HEK293 (cell line): ENCODE results near the gene BSCL2.
A peak's percentile ranks its signal among the peaks of the same experiment; 100 is the strongest.

ENCODE experiments used
- CTCF ChIA-PET: fragments of 350-600 bp; formaldehyde crosslinking; extraction: SDS; loops from one replicate; lab custom pipeline; 2021; ENCODE audit warnings: antibody characterized with exemption; lab: Yijun Ruan, JAX
- POLR2A ChIA-PET: fragments of 300-600 bp; formaldehyde crosslinking; extraction: SDS; loops from one replicate; lab custom pipeline; 2020; ENCODE audit warnings: antibody characterized with exemption, inconsistent platforms; lab: Yijun Ruan, JAX
- H3K27ac ChIP-seq: fragments of 200-500 bp; sonication (Bioruptor generic); 2 replicates; pipeline ENCODE4 v1.5.1; 2014; ENCODE audit warnings: low read depth, low read length, control low read depth, inconsistent platforms; ENCODE audit errors: extremely low read depth
- H3K36me3 ChIP-seq, 2 experiments: fragments of 200-500 bp in 1 of 2; sonication (Bioruptor generic) in 1 of 2; 1 replicate in 1 of 2; 2 replicates in 1 of 2; pipeline ENCODE4 v1.5.1; 2014 to 2017; ENCODE audit warnings: inconsistent platforms in 2 of 2, low read length in 2 of 2; ENCODE audit not compliant: control insufficient read depth in 2 of 2, insufficient read depth in 1 of 2
- H3K4me1 ChIP-seq: fragments of 200-500 bp; sonication (Bioruptor generic); 2 replicates; pipeline ENCODE4 v1.5.1; 2014; ENCODE audit warnings: mild to moderate bottlenecking, low read length, inconsistent platforms; ENCODE audit not compliant: control insufficient read depth, insufficient read depth
- H3K4me3 ChIP-seq: 2 replicates; pipeline ENCODE4 v1.5.1; 2011; ENCODE audit warnings: low read depth, mild to moderate bottlenecking, control low read depth, low read length, moderate library complexity
- H3K9me3 ChIP-seq: fragments of 200-500 bp; sonication (Bioruptor generic); 2 replicates; pipeline ENCODE4 v1.5.1; 2014; ENCODE audit warnings: low read depth, low read length, inconsistent platforms; ENCODE audit not compliant: control insufficient read depth, insufficient read depth
- GLIS2 ChIP-seq: fragments of 450-650 bp; formaldehyde crosslinking; IDR thresholded peaks from 2 replicates; pipeline ENCODE4 v1.5.1; 2016; ENCODE audit warnings: missing biosample characterization, missing genetic modification characterization
- HOXC10 ChIP-seq: sonication (generic); formaldehyde crosslinking; IDR thresholded peaks from 2 replicates; pipeline ENCODE4 v1.8.1; 2023; ENCODE audit warnings: mild to moderate bottlenecking, missing genetic modification reagents
- PRDM4 ChIP-seq: fragments of 450-650 bp; formaldehyde crosslinking; IDR thresholded peaks from 2 replicates; pipeline ENCODE4 v1.5.1; 2017; ENCODE audit warnings: missing biosample characterization, missing genetic modification characterization
- PRDM6 ChIP-seq: fragments of 450-650 bp; formaldehyde crosslinking; IDR thresholded peaks from 2 replicates; pipeline ENCODE4 v1.5.1; 2017; ENCODE audit warnings: missing biosample characterization, missing genetic modification characterization
- SP2 ChIP-seq: fragments of 450-650 bp; formaldehyde crosslinking; IDR thresholded peaks from 2 replicates; pipeline ENCODE4 v1.5.1; 2016; ENCODE audit warnings: missing biosample characterization, missing genetic modification characterization
- TRIM28 ChIP-seq: IDR thresholded peaks from 2 replicates; pipeline ENCODE4 v1.6.1; 2011; ENCODE audit warnings: low read length, control low read depth, borderline replicate concordance
- YY1 ChIP-seq: fragments of 450-650 bp; formaldehyde crosslinking; IDR thresholded peaks from 2 replicates; pipeline ENCODE4 v1.5.1; 2018; ENCODE audit warnings: missing biosample characterization, missing genetic modification characterization
- ZBTB17 ChIP-seq: fragments of 450-650 bp; formaldehyde crosslinking; IDR thresholded peaks from 2 replicates; pipeline ENCODE4 v1.5.1; 2016; ENCODE audit warnings: missing biosample characterization, missing genetic modification characterization
- ZNF174 ChIP-seq: fragments of 450-650 bp; formaldehyde crosslinking; IDR thresholded peaks from 2 replicates; pipeline ENCODE4 v1.5.0; 2017; ENCODE audit warnings: missing biosample characterization, mild to moderate bottlenecking, missing genetic modification characterization
- ZNF354C ChIP-seq: fragments of 450-650 bp; formaldehyde crosslinking; IDR thresholded peaks from 2 replicates; pipeline ENCODE4 v1.5.1; 2016; ENCODE audit warnings: missing biosample characterization, missing genetic modification characterization, low read depth, borderline replicate concordance
- ZNF423 ChIP-seq: fragments of 450-650 bp; formaldehyde crosslinking; IDR thresholded peaks from 2 replicates; pipeline ENCODE4 v1.5.1; 2016; ENCODE audit warnings: missing biosample characterization, missing genetic modification characterization
- ZNF501 ChIP-seq: fragments of 450-650 bp; formaldehyde crosslinking; IDR thresholded peaks from 2 replicates; pipeline ENCODE4 v1.5.1; 2016; ENCODE audit warnings: missing biosample characterization, missing genetic modification characterization
- ZNF561 ChIP-seq: fragments of 450-650 bp; IDR thresholded peaks from 2 replicates; pipeline ENCODE4 v1.5.1; 2018; ENCODE audit warnings: missing biosample characterization, missing genetic modification characterization, borderline replicate concordance
- ZNF610 ChIP-seq: fragments of 450-650 bp; formaldehyde crosslinking; IDR thresholded peaks from 2 replicates; pipeline ENCODE4 v1.5.1; 2016; ENCODE audit warnings: missing biosample characterization, missing genetic modification characterization, borderline replicate concordance
- ZNF660 ChIP-seq: fragments of 450-650 bp; IDR thresholded peaks from 2 replicates; pipeline ENCODE4 v1.5.1; 2018; ENCODE audit warnings: missing biosample characterization, mild to moderate bottlenecking, missing genetic modification characterization
- ZNF747 ChIP-seq: fragments of 450-650 bp; formaldehyde crosslinking; IDR thresholded peaks from 2 replicates; pipeline ENCODE4 v1.5.1; 2016; ENCODE audit warnings: missing biosample characterization, missing genetic modification characterization
- ZNF785 ChIP-seq: fragments of 450-650 bp; formaldehyde crosslinking; IDR thresholded peaks from 2 replicates; pipeline ENCODE4 v1.5.1; 2016; ENCODE audit warnings: missing biosample characterization, missing genetic modification characterization
- ZSCAN30 ChIP-seq: fragments of 450-650 bp; IDR thresholded peaks from 2 replicates; pipeline ENCODE4 v1.5.1; 2018; ENCODE audit warnings: missing biosample characterization, mild to moderate bottlenecking, missing genetic modification characterization, moderate library complexity
- TF ChIP-seq, protein P1 (sequence below): fragments of 450-650 bp; formaldehyde crosslinking; IDR thresholded peaks from 2 replicates; pipeline ENCODE4 v1.5.1; 2016; ENCODE audit warnings: missing biosample characterization, missing genetic modification characterization
- TF ChIP-seq, protein P2 (sequence below): fragments of 450-650 bp; formaldehyde crosslinking; IDR thresholded peaks from 2 replicates; pipeline ENCODE4 v1.5.1; 2016; ENCODE audit warnings: missing biosample characterization, missing genetic modification characterization
- TF ChIP-seq, protein P3 (sequence below): fragments of 450-650 bp; formaldehyde crosslinking; IDR thresholded peaks from 2 replicates; pipeline ENCODE4 v1.5.1; 2016; ENCODE audit warnings: missing biosample characterization, missing genetic modification characterization, borderline replicate concordance

BSCL2 gene

GRCh38 chr11:62671608-62672389 is 35.4 kb downstream of the BSCL2 start, which contains the start of the genes LBHD1 and UQCC3:
TSS of gene LBHD1 (minus strand) at chr11:62672267. CDS start at chr11:62670031, 2,236 bp downstream.
TSS of gene UQCC3 (plus strand) at chr11:62671673. CDS start at chr11:62671746, 73 bp downstream.
- CTCF ChIA-PET: interaction anchor here (0.6 to 2.4 kb wide), 7 partner anchors 9 to 1658 kb away, joined by 3 to 8 read pairs (median 3); partner anchors contain the start of gene TRMT112
- Histone ChIP-seq H3K27ac (peak within 1 kb of the TSS; percentile 65), H3K4me1 (no peaks in the 10 kb centered on the region), H3K9me3 (no peaks in the 10 kb centered on the region), H3K36me3 (peaks cover 3 to 46% of the 10 kb centered on the region in 2 experiments; a peak in 2 of 3 replicates), H3K4me3 (peak within 1 kb of the TSS; percentile 84)
- POLR2A ChIA-PET: interaction anchor here (0.6 to 7.2 kb wide), 44 partner anchors 8 to 216 kb away, joined by 3 to 72 read pairs (median 7); partner anchors contain the start of genes AHNAK, B3GAT3, BSCL2 and C11orf98
- TF ChIP-seq HOXC10 (CRISPR knock-in tag) (peak; percentile 28; the same call in 1 of the 2 replicates), GLIS2 (tag by site-specific recombination) (peak; percentile 84), ZNF561 (tag by site-specific recombination) (peak; percentile 46; the same call in 1 of the 2 replicates), ZSCAN30 (peak; percentile 58; the same call in 1 of the 2 replicates), ZNF423 (peak; percentile 30; the same call in 1 of the 2 replicates), ZNF174 (tag by site-specific recombination) (no peak), SP2 (tag by site-specific recombination) (peak; percentile 61), ZNF501 (tag by site-specific recombination) (0 out of 2 replicates have a peak, but pooled peaks have one; percentile 18), PRDM6 (tag by site-specific recombination) (no peak), PRDM4 (tag by site-specific recombination) (no peak), ZNF785 (no peak), TRIM28 (no peak; the same call in 1 of the 2 replicates), ZBTB17 (tag by site-specific recombination) (peak; percentile 41; the same call in 1 of the 2 replicates), ZNF610 (tag by site-specific recombination) (peak; percentile 77; the same call in 1 of the 2 replicates), ZNF354C (tag by site-specific recombination) (no peak), ZNF660 (tag by site-specific recombination) (peak; percentile 84), YY1 (peak; percentile 66), ZNF747 (tag by site-specific recombination) (no peak)
- TF ChIP-seq, protein P1, sequence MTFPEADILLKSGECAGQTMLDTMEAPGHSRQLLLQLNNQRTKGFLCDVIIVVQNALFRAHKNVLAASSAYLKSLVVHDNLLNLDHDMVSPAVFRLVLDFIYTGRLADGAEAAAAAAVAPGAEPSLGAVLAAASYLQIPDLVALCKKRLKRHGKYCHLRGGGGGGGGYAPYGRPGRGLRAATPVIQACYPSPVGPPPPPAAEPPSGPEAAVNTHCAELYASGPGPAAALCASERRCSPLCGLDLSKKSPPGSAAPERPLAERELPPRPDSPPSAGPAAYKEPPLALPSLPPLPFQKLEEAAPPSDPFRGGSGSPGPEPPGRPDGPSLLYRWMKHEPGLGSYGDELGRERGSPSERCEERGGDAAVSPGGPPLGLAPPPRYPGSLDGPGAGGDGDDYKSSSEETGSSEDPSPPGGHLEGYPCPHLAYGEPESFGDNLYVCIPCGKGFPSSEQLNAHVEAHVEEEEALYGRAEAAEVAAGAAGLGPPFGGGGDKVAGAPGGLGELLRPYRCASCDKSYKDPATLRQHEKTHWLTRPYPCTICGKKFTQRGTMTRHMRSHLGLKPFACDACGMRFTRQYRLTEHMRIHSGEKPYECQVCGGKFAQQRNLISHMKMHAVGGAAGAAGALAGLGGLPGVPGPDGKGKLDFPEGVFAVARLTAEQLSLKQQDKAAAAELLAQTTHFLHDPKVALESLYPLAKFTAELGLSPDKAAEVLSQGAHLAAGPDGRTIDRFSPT (tag by site-specific recombination): 0 out of 2 replicates have a peak, but pooled peaks have one; percentile 10
- TF ChIP-seq, protein P2, sequence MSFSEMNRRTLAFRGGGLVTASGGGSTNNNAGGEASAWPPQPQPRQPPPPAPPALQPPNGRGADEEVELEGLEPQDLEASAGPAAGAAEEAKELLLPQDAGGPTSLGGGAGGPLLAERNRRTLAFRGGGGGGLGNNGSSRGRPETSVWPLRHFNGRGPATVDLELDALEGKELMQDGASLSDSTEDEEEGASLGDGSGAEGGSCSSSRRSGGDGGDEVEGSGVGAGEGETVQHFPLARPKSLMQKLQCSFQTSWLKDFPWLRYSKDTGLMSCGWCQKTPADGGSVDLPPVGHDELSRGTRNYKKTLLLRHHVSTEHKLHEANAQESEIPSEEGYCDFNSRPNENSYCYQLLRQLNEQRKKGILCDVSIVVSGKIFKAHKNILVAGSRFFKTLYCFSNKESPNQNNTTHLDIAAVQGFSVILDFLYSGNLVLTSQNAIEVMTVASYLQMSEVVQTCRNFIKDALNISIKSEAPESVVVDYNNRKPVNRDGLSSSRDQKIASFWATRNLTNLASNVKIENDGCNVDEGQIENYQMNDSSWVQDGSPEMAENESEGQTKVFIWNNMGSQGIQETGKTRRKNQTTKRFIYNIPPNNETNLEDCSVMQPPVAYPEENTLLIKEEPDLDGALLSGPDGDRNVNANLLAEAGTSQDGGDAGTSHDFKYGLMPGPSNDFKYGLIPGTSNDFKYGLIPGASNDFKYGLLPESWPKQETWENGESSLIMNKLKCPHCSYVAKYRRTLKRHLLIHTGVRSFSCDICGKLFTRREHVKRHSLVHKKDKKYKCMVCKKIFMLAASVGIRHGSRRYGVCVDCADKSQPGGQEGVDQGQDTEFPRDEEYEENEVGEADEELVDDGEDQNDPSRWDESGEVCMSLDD (tag by site-specific recombination): peak; percentile 39
- TF ChIP-seq, protein P3, sequence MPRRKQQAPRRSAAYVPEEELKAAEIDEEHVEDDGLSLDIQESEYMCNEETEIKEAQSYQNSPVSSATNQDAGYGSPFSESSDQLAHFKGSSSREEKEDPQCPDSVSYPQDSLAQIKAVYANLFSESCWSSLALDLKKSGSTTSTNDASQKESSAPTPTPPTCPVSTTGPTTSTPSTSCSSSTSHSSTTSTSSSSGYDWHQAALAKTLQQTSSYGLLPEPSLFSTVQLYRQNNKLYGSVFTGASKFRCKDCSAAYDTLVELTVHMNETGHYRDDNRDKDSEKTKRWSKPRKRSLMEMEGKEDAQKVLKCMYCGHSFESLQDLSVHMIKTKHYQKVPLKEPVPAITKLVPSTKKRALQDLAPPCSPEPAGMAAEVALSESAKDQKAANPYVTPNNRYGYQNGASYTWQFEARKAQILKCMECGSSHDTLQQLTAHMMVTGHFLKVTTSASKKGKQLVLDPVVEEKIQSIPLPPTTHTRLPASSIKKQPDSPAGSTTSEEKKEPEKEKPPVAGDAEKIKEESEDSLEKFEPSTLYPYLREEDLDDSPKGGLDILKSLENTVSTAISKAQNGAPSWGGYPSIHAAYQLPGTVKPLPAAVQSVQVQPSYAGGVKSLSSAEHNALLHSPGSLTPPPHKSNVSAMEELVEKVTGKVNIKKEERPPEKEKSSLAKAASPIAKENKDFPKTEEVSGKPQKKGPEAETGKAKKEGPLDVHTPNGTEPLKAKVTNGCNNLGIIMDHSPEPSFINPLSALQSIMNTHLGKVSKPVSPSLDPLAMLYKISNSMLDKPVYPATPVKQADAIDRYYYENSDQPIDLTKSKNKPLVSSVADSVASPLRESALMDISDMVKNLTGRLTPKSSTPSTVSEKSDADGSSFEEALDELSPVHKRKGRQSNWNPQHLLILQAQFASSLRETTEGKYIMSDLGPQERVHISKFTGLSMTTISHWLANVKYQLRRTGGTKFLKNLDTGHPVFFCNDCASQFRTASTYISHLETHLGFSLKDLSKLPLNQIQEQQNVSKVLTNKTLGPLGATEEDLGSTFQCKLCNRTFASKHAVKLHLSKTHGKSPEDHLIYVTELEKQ (tag by site-specific recombination): 0 out of 2 replicates have a peak, but pooled peaks have one; percentile 33
